GM06990 (cell line): ENCODE data around the gene SPIN2A.
"Not testable (repeated sequence)": the region's sequence is repeated elsewhere in the genome, so short reads cannot be mapped to it uniquely, and the experiment has no call there.

Experiments used
- DNase-seq: peaks from one replicate; pipeline ENCODE4 v3.0.0-alpha.2; 2011; ENCODE audit not compliant: insufficient read length; ENCODE audit errors: extremely low read depth
- H3K27me3 ChIP-seq: replicated peaks from 2 replicates; pipeline ENCODE4 v1.6.0; 2011; ENCODE audit warnings: low read length; ENCODE audit not compliant: control insufficient read depth, insufficient read depth
- H3K36me3 ChIP-seq: 2 replicates; pipeline ENCODE4 v1.5.1; 2011; ENCODE audit warnings: low read length; ENCODE audit not compliant: control insufficient read depth, insufficient read depth
- H3K4me3 ChIP-seq: replicated peaks from 2 replicates; pipeline ENCODE4 v1.5.1; 2011; ENCODE audit warnings: low read depth, mild to moderate bottlenecking, control low read depth, low read length
- CTCF ChIP-seq: IDR thresholded peaks from 2 replicates; pipeline ENCODE4 v1.5.1; 2011; ENCODE audit warnings: low read length, control low read depth, mild to moderate bottlenecking, inconsistent platforms; ENCODE audit not compliant: insufficient read depth, poor library complexity, severe bottlenecking

SPIN2A gene

GRCh38 chrX:57104406-57104805 is 32.8 kb downstream of the SPIN2A start:
- TF ChIP-seq CTCF: no peak
- H3K36me3 ChIP-seq: no peaks in the 10 kb centered on the region
- DNase-seq: no peak
- no peak overlapping the region for H3K4me3 ChIP-seq
- no peaks in the 10 kb centered on the region for H3K27me3 ChIP-seq

GRCh38 chrX:57103489-57103888 is 33.7 kb downstream of the SPIN2A start:
- no peak for TF ChIP-seq CTCF
- no peak overlapping the region for H3K4me3 ChIP-seq
- DNase-seq: no peak
- H3K27me3 ChIP-seq: no peaks in the 10 kb centered on the region
- no peaks in the 10 kb centered on the region for H3K36me3 ChIP-seq

- H3K36me3 ChIP-seq, H3K27me3 ChIP-seq, DNase-seq, H3K4me3 ChIP-seq: not testable (repeated sequence)
Measured at GRCh38 chrX:57102918-57103317, 34.3 kb downstream of the SPIN2A start.
